ENCODE results near the gene PTPN4.
"Not testable (repeated sequence)": the region's sequence is repeated elsewhere in the genome, so short reads cannot be mapped to it uniquely, and the experiment has no call there.

The PTPN4 gene

GRCh38 chr2:119801040-119801439 is 41.3 kb downstream of the PTPN4 start:
- in situ Hi-C loops (cut with MboI; ENCODE audit: low sequenced_read_pairs) = no loop called here

DNA sequence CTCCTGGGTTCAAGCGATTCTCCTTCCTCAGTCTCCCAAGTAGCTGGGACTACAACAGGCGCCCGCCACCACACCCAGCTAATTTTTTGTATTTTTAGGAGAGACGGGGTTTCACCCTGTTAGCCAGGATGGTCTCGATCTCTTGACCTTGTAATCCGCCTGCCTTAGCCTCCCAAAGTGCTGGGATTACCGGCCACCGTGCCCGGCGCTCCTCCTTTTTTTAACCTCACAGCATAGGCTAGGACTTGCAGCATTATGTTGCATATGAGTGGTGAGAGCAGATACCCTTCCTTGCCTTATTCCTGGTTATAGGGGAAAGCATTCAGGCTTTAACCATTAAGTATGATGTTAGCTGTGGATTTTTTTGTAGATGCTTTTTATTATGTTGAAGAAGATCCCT is 42.3 kb downstream of the PTPN4 start:
- in situ Hi-C loops (cut with MboI; ENCODE audit: low sequenced_read_pairs) = not testable (repeated sequence)

- in situ Hi-C loops (cut with MboI; ENCODE audit: low sequenced_read_pairs) = no loop called here
These were observed 43.4 kb downstream of the PTPN4 start for GRCh38 chr2:119803101-119803500.

DNA sequence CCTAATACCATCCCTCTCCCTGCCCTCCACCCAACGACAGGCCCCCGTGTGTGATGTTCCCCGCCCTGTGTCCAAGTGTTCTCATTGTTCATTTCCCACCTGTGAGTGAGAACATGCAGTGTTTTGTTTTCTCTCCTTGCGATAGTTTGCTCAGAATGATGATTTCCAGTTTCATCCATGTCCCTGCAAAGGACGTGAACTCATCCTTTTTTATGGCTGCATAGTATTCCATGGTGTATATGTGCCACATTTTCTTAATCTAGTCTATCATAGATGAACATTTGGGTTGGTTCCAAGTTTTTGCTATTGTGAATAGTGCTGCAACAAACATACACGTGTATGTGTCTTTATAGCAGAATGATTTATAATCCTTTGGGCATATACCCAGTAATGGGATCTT is 44.7 kb downstream of the PTPN4 start:
- in situ Hi-C loops (cut with MboI; ENCODE audit: low sequenced_read_pairs) = not testable (repeated sequence)

- in situ Hi-C loops (cut with MboI; ENCODE audit: low sequenced_read_pairs) = no loop called here
These were observed 48.9 kb downstream of the PTPN4 start for GRCh38 chr2:119808516-119809147.

DNA sequence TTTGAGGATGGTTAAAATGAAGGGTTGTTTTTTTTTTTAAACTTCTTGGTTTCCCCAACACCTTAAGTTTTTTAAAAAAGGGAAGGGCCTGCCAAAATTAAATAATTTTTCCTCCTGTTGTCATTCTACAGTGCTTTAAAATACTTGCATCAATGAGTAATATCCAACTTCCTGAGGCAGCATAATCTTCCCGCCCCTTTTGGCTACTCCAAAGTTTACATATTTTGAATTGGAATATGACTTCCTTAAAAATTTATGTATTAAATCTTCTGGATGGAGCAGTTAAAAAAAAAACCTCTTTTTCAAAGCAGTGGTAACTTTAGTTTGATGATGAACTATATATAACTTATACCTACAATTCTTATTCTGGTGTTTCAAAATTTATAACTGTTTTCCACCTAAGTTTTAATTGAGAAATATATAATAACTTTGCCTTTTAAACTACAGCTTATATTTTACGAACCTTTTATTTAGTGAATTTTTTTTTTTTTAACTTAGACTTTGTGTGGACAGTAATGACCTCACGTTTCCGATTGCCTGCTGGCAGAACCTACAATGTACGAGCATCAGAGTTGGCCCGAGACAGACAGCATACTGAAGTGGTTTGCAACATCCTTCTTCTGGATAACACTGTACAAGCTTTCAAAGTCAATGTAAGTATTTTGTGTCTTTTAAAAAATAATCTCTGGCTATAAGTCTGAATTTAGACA is 49.8 kb downstream of the PTPN4 start:
- in situ Hi-C loops (cut with MboI; ENCODE audit: low sequenced_read_pairs) = no loop called here

GRCh38 chr2:119810049-119810630 is 50.4 kb downstream of the PTPN4 start:
- in situ Hi-C loops (cut with MboI; ENCODE audit: low sequenced_read_pairs) = no loop called here

GRCh38 chr2:119814216-119814615 is 54.5 kb downstream of the PTPN4 start:
- in situ Hi-C loops (cut with MboI; ENCODE audit: low sequenced_read_pairs) = no loop called here

GRCh38 chr2:119818792-119819191 is 59.1 kb downstream of the PTPN4 start:
- in situ Hi-C loops (cut with MboI; ENCODE audit: low sequenced_read_pairs) = no loop called here

GRCh38 chr2:119819846-119820245 is 60.1 kb downstream of the PTPN4 start:
- in situ Hi-C loops (cut with MboI; ENCODE audit: low sequenced_read_pairs) = no loop called here

- in situ Hi-C loops (cut with MboI; ENCODE audit: low sequenced_read_pairs) = no loop called here
These were observed 60.6 kb downstream of the PTPN4 start for GRCh38 chr2:119820275-119820674.

DNA sequence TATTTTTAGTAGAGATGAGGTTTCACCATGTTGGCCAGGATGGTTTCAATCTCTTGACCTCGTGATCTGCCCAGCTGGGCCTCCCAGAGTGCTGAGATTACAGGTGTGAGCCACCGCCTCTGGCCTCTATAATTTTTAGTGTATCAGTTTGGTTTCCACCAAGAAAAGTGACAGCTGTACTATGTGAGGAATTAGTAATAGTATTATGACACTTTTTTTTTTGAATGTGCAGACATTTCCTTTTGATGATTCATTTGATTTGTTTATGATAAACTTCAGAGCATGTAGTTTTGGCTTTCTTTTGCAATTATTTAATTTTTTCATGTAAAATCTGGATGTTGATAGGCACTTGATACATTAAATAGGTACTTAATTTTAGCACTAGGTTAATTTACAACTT is 61.5 kb downstream of the PTPN4 start:
- in situ Hi-C loops (cut with MboI; ENCODE audit: low sequenced_read_pairs) = no loop called here

DNA sequence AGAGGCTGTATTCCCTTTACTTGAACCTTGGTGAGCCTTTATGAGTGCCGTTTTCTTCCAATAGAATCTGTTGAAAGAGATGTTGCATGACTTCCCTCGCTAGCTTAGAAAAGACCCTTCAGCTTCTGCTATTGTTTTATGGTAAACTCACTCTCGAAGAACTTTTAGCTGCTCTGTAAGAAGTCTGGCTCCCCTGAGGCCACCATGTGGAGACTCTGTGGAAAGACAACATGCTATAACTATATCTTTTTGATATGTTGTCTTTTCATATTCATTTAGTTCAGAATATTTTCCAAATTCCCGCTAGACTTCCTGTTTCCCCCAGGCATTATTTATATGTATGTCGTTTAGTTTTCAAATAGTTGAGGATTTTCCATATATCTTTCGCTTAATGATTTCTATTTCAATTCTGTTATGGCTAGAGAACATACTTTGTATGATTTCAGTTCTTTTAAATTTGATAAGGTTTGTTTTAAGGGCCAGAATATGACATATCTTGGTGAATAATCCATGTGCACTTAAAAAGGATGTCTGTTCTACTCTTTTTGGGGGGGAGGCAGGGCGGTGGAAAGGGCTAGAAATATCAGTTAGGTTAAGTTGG is 64.1 kb downstream of the PTPN4 start:
- in situ Hi-C loops (cut with MboI; ENCODE audit: low sequenced_read_pairs) = no loop called here

DNA sequence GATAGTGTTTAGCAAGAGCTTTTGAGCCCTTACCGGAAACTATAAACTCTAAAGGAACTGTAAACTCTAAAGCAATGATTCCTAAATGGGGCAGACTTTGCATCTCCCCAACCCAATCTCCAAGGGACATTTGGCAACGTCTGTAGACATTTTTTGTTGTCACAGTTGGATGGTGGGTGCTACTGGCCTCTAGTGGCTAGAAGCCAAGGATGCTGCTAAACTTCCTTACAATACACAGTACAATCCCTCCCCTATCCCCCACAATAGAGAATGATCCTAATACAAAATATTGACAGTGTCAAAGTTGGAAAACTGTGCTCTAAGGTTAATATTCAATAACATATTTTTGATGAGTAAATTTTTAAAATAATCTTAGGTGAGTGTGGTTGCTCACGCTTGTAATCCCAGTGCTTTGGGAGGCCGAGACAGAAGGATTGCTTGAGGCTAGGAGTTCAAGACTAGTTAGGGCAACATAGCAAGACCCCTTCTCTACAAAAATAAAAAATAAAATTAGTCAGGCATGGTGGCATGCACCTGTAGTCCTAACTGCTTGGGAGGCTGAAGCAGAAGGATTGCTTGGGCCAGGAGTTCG is 66.7 kb downstream of the PTPN4 start:
- in situ Hi-C loops (cut with MboI; ENCODE audit: low sequenced_read_pairs) = no loop called here

DNA sequence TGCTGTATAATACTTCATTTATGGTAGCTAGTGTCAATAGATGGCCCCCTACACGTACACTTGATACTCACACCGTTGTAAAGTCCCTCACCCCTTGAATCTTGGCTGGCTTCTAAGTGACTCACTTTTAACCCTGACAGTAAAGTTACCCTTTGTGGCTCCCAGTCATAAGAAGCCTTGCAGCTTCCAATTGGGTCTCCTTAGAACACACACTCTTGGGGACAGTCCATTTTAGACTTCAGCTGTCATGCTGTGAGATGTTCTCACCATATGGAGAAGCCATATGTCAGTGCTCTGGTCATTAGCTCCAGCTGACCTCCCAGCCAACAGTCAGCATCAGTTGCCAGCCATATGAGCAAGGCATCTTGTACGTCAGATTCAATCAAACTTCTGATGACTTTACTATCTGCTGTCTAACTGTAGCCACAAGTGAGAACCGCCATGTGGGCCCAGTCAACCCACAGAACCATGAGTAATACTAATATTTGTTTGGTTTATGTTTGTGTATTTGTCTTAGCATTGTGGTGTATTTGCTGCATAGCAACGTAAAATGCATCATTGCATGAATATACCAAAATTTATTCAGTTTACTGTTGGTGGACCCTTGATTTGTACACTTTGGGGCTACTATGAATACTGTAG is 68.3 kb downstream of the PTPN4 start:
- in situ Hi-C loops (cut with MboI; ENCODE audit: low sequenced_read_pairs) = no loop called here

GRCh38 chr2:119836455-119837142 is 76.9 kb downstream of the PTPN4 start:
- in situ Hi-C loops (cut with MboI; ENCODE audit: low sequenced_read_pairs) = no loop called here

DNA sequence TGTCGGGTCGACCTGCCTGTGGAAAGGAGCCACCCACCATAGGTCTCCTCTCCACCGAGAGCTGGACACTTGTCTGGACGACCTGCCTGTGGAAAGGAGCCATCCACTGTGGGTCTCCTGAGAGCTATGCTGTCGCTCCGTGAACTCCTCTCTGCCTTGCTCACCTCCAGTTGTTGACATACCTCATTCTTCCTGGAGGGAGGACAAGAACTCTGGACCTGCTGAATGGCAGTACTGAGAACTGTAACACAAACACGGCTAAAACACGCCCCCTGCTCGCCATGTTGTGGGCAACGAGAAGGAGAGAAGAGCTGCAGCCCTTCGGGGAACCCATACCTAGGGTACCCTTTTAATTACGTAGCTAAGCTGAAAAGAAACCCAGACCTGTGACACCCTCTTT is 77.6 kb downstream of the PTPN4 start:
- in situ Hi-C loops (cut with MboI; ENCODE audit: low sequenced_read_pairs) = no loop called here

DNA sequence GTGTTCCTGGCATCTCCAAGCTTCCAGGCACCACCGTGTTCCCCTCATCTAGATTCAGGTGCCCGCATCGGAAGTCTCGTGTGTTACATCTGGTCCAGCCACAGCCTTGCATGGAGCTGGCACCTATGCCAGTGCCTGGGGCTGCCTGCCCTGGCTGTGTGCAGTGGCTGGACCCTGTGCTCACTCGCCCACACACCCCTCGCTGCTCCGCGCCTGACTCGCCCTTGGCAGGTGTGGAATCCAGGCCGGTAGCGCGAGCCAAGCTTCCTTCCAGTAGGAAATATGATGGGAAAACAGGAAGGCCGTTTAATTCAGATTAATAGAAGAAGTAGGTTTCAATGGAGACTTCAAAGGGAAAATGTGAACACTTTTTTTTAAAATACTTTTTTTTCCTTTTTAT is 78.0 kb downstream of the PTPN4 start:
- in situ Hi-C loops (cut with MboI; ENCODE audit: low sequenced_read_pairs) = no loop called here

DNA sequence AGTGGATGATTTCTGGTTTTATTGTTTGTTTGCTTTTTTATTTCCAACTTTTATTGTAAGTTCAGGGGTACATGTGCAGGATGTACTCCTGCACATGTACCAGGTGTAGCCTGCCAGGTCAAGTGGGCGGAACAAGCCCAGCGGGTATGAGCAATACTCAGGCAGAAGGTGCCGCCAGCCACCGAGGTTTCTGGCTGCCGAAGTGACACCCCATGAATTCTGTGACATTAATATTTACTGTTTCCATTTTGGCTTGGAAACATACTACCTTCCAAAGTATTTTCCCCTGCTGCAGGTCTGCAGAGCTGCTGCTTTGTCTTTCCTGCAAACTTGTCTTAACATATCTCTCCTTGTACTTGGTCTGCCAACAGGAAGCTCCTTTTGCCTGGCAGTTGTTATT is 78.5 kb downstream of the PTPN4 start:
- in situ Hi-C loops (cut with MboI; ENCODE audit: low sequenced_read_pairs) = no loop called here

DNA sequence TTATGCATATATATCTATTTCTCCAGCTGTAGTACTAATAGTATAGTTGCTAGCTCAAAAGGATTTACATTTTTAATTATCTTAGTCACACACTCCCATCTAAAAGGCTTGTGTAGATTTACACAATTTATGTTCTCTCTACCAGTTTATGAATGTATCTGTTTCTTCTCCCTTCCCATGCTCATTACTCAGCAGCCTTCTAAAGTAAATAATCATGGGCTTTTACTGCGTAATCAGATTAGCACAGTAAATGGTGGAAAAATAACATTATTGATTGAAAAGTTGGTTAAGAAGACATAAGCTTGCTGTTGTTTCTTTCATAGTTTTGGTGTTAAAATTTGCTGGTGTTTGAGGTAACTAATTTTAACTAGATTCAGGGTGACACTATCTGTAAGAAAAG is 81.8 kb downstream of the PTPN4 start:
- in situ Hi-C loops (cut with MboI; ENCODE audit: low sequenced_read_pairs) = no loop called here

DNA sequence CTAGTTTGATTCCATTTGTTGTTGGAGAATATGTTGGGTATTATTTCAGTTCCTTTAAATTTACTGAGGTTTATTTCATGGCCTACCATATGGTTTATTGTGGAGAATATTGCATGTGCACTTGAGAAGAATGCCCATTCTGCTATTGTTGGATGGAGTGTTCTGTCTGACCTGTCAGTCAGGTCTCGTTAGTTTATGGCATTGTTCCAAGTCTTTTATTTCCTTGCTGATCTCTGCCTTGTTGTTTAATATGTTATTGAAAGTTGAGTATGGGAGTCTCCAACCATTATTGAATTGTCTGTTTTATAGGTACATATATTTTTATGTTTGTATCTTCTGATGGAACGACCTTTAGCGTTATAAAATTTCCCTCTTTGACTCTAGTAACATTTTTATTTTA is 86.3 kb downstream of the PTPN4 start:
- in situ Hi-C loops (cut with MboI; ENCODE audit: low sequenced_read_pairs) = no loop called here

All from hTERT RPE-1 (cell line).